ENCODE measurements around the gene MFSD2A.
A peak's percentile ranks its signal among the peaks of the same experiment; 100 is the strongest.
"Not testable (repeated sequence)": the region's sequence is repeated elsewhere in the genome, so short reads cannot be mapped to it uniquely, and the experiment has no call there.

Gene MFSD2A

DNA sequence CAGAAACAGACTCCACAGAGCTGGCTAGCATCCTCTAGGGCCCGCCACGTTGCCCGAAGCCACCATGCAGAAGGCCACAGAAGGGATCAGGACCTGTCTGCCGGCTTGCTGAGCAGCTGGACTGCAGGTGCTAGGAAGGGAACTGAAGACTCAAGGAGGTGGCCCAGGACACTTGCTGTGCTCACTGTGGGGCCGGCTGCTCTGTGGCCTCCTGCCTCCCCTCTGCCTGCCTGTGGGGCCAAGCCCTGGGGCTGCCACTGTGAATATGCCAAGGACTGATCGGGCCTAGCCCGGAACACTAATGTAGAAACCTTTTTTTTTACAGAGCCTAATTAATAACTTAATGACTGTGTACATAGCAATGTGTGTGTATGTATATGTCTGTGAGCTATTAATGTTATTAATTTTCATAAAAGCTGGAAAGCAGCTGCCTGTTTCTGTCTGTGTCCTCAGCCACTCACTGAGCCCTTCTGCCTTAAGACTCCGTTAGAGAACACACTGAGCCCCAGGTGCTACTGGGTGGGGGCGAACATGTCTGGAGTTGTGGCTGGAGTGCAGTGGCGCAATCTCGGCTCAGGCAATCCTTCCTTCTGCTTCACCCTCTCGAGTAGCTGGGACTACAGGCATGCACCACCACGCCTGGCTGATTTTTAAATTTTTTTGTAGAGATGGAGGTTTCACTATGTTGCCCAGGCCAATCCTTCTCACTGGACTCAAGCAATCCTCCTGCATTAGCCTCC, 14.8 kb downstream of the MFSD2A start:
- DNase-seq: no peak

DNA sequence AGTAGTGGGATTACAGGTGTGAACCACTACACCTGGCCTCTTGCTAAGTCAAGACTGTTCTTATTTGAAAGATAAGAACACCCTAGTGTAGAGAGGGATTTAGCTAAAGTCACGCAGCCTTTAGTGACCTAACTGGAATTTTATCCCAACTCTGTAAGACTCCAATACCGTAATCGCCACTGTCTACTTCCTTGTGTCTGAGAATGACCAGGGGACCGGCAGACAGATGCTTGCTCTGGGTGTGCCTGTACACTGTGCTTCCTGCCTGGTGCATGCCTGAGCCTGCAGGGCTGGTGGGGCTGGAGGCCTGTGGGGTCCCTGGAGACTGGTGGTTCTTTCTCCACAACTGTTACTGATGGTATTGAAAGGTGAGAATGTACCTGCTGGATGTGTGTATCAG, 15.3 kb downstream of the MFSD2A start:
- peak; percentile 83 for DNase-seq

GRCh38 chr1:39971138-39971537, 16.2 kb downstream of the MFSD2A start:
- DNase-seq: no peak

- peak; percentile 79 for DNase-seq
These were observed 18.7 kb downstream of the MFSD2A start for GRCh38 chr1:39973503-39974135.

GRCh38 chr1:39976732-39977131, 21.8 kb downstream of the MFSD2A start:
- no peak for DNase-seq

- no peak for DNase-seq
These were observed 22.3 kb downstream of the MFSD2A start for GRCh38 chr1:39977202-39977601.

DNA sequence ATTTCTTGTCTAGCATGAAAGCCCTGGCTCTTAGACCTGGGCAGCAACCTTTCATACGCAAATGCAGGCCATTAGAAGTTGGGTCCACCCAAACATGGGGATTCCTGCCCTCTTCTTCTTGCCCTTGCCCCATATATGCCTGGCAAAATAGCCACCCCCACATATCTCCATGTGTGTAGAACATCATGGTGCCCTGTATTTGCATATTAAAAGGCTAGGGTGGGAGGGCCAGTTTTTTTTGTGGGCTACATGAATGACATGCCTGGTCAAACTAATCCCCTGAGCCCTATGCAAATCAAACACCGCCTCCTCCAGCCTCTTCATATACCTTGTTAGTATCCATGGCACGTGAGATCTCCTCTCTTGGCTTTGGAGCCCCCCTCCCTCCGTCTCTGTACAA, 24.7 kb downstream of the MFSD2A start:
- no peak for DNase-seq

DNA sequence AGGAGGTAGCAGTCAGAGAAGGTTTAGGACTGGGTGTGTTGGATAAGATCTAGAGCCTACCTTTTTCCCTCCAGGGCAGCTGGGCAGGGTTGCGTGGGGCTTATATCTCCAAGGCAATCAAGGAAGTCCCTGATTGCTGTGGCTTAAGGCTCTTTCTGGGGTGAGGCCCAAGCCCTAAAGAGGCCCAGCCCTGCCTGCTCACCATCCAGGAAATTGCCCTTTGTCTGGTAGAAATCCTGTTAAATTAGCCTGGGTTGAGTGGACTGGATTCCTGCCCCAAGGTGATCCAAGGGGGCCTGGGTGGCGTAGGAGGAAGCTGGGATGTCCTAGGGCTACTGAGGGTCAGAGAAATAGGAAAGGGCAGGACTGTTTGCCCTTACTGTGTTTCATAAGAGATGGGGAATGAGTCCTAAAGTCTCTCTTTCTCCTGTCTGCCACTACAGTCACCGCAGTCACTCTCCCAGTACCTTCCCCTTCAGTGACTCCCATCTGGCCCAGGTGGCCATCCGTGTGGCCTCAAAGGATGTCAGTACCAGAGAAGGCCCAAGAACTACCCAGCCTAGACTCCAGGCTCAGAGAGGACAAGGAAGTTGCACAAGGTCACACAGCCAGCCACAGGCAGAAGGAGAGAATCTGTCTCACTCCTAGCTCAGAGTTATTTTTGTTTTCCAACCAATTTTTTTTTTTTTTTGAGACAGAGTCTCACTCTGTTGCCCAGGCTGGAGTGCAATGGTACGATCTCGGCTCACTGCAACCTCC, 25.8 kb downstream of the MFSD2A start:
- no peak for DNase-seq

- DNase-seq: no peak
These were observed 26.4 kb downstream of the MFSD2A start for GRCh38 chr1:39981385-39981784.

DNA sequence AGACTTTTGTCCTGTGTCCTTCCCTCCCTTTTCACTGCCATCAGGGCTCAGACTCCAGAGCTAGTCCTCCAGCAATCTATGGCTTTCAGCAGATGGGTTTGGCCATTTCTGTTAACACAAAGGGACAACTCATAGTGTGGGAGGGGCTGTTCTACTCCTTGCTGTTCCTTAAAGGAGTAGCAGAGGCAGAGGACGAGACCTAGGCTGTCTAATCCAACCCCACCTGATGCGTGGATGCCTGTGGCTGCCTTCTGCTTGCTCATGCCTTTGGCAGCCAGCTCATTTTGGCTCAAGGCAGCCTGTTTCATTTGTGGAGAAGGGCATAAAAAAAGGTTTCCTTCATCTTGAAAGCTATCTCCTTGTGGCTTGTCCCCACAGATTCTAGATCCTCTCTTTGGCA, 27.0 kb downstream of the MFSD2A start:
- DNase-seq: no peak

DNA sequence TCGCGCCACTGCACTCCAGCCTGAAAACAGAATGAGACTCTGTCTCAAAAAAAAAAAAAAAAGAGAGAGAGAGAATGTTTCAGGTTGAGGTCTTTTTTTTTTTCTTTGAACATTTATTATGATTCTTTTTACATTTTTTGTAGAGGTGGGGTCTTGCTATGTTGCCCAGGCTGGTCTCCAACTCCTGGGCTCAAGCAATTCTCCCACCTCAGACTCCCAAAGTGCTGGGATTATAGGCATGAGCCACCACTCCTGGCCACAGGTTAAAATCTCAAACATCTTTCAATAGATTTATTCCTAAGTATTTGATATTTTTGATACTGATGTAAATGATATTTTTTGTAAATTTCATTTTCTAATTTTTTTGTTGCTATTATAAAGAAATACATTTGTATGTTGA, 29.5 kb downstream of the MFSD2A start:
- not testable (repeated sequence) for DNase-seq

- DNase-seq: no peak
These were observed 30.0 kb downstream of the MFSD2A start for GRCh38 chr1:39984951-39985350.

DNA sequence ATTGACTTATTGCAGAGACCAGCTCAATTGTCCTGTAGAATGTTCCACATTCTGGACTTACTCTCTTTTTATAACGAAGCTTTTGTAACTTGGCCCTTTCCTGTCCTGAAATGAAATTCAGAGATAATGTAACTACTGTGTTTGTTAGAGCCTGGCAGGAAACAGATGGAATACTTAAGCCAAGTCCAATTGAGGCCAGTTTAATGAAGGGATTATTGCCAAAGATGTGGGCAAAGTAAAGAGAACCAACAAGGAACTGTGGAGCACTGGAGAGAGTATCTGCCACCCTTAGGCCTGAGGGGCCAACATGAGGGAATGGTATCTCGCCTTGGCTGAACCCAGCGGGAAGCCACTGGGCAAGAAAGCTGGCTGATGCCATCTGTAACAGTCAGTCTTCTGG, 32.9 kb downstream of the MFSD2A start:
- DNase-seq: no peak

GRCh38 chr1:39988618-39989343, 33.8 kb downstream of the MFSD2A start:
- DNase-seq: peak; percentile 65

DNA sequence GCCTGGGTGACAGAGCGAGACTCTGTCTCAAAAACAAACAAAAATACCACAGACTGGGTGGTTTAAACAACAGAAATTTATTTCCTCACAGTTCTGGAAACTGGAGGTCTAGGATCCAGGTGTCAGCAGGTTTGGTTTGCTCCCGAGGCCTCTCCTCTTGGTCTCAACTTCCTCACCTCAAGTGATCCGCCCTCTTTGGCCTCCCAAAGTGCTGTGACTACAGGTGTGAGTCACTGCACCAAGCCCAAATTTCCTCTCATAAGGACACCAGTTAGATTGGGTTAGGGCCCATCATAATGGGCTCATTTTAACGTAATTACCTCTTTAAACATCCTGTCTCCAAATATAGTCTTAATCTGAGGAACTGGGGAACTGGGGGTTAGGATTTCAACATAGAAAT, 35.5 kb downstream of the MFSD2A start:
- DNase-seq: no peak

- no peak for DNase-seq
These were observed 37.3 kb downstream of the MFSD2A start for GRCh38 chr1:39992234-39992633.

- DNase-seq: no peak
These were observed 37.9 kb downstream of the MFSD2A start for GRCh38 chr1:39992888-39993287.

- no peak for DNase-seq
These were observed 41.0 kb downstream of the MFSD2A start for GRCh38 chr1:39995973-39996393.

GRCh38 chr1:39996396-39997004, 41.6 kb downstream of the MFSD2A start:
- no peak for DNase-seq

- no peak for DNase-seq
These were observed 46.5 kb downstream of the MFSD2A start for GRCh38 chr1:40001456-40001855.

DNA sequence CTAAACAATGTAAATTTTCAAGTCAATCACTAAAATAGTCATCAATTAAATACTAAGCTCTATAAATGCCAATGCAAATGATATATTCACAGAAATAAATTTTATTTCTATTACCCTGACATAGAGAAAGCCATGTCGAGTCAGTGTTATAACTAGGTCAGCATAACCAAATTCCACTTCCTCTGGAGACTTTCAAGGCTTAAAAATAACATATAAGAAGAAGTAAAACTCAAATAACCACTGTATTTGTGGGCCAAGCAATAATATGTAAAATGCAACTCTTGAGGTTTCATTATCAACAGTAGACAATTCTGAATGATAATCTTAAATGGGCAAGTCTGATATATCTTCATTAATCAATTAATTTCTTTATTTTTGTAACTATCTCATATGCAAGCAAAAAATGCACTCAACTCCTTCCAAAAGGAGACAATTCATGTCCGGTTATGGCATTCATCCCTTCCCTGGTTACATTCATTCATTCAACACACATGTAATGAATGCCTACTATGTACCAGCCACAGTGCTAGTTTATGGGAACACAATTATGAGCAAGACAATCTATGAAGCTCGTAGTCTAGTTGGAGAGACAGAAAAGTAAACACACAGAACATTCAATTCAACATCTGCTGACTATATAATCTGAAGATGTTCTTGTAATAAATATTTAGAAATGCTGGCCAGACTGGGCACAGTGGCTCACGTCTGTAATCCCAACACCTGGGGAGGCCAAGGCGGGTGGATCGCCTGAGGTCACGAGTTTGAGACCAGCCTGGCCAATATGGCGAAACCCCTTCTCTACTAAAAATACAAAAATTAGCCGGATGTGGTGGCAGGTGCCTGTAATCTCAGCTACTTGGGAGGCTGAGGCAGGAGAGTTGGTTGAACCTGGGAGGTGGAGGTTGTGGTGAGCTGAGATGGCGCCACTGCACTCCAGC, 48.5 kb downstream of the MFSD2A start:
- no peak for DNase-seq

GRCh38 chr1:40004857-40005256, 49.9 kb downstream of the MFSD2A start:
- DNase-seq: no peak

Measured in DMS153 (cell line).